ENCODE measurements around the gene OAF.

- TF ChIP-seq ZNF274 (IDR thresholded peaks at IDR 0.05; ENCODE audit: low read depth, low read length): no peak
- TF ChIP-seq SUZ12 (IDR thresholded peaks at IDR 0.05; ENCODE audit: extremely low read depth, insufficient read depth, insufficient read length): no peak
- TF ChIP-seq YY1 (IDR thresholded peaks at IDR 0.05; ENCODE audit: insufficient read depth, insufficient read length): no peak
These were observed 59.6 kb downstream of the OAF start for GRCh38 chr11:120270386-120270785.
